GM21367 (cell line): Measurements from ENCODE around the gene TCERG1L.
"Not testable (repeated sequence)": the region's sequence is repeated elsewhere in the genome, so short reads cannot be mapped to it uniquely, and the experiment has no call there.

ENCODE experiments used
- ATAC-seq: cut with Tn5 transposase; IDR thresholded peaks from one replicate; pipeline ENCODE4 v1.9.1; 2021; ENCODE audit not compliant: unreplicated experiment

The TCERG1L gene

DNA sequence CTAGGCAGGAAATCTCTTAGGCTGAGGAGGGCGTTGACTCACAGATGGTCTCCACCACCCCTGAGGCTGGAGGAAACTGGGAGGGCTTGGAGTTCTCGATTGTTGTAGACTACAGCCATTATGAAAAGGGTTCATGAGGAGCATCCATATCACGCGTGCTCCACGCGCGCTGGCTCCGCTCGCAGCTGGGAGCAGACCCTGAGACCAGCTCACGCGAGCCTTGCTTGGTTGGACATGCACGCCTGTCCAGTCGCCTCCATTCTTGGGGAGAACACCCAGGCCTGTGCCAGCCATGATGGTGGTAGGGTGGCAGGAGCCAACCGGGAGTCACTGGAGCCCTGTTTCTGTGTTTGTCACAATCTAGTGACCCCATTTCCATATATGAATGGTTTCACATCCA lies 139.1 kb downstream of the TCERG1L start:
- no peak for ATAC-seq

DNA sequence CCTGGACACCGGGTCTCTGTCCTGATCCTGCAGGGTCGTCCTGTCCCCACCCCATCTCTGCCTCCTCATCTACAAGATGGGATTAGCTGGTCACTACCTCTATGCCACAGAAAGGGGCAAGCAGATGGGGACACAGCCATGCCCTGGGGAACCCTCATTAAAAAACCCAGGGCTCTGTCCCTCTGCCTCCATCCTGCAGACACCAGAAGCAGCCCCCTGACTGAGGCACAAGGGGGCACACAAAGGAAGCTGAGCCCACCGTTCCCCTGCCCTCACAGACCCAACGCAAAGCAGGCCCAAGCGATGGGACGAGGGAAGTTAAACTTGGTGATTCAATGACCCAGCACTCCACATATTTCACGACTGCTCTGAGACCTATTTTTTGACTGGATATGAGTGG lies 142.4 kb downstream of the TCERG1L start:
- ATAC-seq, result no peak

DNA sequence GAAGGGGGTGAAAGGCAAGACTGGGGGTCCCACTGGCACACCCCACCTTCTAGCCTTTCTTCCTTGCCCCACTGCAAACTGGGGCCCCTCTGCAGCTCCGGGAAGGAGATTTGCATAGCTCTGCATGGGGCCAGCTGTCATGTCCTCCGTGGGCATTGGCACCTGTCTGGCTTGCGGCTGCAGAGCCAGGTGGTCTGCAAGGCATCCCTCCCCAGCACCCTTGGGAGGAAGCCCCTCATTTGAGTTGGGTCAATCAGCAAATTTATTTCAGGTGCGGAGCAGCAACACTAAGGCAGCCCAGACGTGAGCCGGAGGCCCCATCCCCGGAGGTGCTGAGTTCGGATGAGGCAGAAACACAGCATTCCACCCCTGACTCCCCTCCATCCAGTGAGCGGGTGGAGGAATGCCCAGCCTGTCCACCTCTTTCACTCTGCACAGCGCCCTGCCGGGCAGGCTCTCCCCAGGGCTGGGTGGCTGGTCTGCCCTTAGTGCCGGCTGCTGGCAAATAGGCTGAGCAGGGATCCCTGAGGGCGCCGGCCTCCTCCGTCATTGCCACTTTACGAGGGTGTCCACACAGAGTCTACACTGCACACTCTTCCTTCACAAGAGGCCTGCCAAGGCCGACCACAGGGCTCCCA lies 143.2 kb downstream of the TCERG1L start:
- no peak for ATAC-seq

DNA sequence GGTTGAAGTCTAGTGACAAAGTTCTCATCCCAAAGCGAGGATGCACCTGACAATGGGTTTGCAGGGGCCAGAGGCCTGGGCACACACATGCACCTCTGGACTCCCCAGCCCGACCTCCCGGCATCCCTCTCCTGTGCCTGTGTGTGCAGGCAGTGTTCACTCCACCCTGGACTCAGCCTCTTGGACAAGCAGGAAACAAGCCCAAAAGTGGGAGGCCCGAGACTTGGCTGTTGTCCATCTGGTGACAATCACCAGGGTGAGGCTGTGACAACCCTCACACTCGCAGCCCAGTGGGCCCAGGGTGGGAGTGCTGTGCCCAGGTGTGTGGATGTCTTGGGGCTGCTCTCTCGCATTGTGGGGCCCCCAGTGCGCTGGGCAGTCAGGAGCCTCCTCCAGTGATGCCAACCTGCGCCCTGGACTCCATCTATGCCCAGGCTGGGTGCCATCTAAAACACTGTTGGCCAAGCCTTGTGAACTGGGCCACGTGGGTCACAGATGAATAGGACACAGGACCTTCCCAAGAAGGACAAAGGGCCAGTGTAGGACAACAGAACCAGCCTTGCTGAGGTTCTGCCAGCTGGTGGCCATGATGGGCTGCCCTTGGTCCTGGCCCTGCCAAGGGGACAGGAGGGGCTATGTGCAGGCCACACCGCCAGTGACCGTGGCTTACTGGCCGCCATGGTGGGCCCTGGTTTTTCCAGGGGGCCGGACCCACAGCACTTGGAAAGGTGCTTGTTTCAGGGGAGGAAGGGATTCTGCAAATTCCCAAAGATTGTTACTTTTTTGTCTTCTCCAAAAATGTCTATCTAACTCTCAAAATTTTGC lies 144.3 kb downstream of the TCERG1L start:
- ATAC-seq, result no peak

DNA sequence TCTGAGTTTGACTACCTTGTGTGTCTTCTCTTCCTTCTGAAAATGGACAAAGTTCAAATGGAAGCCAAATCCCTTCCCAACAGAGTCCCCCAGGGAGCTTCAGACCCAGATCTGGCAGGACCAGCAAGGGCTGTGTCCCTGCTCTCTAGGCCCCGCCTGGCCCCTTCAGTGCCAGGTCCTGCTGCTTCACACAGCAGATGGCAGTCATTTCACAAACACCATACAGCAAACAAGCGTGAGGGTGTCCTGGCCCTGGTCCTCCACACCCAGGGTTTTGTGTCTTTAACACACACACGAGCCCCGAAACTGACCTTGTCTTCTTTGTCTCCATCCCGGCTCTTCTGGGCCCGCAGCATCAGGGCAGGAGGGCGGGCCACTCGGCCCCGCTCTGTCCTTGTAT lies 145.0 kb downstream of the TCERG1L start:
- no peak for ATAC-seq

DNA sequence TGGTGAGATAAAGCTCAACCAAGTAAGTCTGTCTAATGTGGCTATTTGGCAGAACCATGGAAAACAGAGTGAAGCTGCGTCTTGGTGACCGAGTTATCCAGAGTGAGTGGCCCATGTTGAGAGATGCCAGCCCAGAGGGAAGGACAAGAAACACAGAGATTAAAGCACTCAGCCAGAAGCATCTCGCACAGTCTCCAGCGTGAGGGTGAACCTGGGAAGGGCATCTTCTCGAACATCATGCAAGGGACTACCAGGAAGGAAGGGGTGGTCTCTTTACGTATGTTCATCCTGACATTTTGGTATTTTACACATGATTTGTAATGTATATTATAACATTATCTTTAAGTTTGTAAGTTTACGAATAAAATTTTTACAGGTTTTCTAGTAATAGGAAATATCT lies 146.4 kb downstream of the TCERG1L start:
- ATAC-seq, result no peak

DNA sequence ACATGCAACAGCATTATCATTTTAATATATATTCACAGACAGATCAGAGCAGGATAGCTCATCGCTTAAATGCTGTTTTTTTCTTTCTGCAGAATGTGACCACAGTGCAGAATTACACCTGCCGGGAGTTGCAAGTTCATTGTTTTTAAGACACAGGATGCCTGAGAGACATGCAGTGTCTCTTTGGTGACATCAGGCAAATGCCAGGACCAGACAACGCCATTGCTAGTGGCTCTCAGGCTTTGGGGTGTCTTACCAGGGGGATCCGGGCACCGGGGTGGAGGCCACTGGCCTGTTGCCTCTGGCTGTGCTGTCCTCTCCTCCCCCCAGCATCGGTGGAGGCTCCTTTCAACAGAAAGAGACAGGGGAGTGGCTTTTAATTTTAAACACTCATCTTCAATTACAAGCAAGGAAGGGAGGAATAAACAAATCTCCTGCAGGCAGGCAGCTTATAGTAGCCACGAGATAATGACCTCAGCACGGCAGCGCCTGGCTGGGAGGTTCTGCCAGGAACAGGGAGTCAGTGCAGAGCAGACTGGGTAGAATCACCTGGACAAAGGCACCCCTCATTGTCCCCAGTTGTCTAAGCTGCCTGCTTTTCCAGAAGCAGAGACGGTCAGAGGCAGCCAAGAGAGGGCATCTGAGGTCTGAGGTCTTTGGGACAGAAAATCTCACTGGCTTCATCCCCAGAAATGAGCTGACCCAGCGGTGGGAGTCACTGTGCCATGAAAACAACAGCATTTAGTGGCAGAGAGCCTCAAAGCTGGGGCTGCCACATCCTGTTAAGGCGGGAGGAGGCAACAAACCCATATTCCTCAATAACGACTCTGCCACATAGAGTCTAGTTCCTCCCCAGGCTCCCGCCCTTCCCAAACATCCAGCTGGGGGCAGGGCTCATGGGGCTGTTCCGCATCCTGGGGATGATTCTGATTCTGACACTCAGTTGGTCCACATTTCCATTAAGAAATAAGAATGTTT lies 148.4 kb downstream of the TCERG1L start:
- no peak for ATAC-seq

DNA sequence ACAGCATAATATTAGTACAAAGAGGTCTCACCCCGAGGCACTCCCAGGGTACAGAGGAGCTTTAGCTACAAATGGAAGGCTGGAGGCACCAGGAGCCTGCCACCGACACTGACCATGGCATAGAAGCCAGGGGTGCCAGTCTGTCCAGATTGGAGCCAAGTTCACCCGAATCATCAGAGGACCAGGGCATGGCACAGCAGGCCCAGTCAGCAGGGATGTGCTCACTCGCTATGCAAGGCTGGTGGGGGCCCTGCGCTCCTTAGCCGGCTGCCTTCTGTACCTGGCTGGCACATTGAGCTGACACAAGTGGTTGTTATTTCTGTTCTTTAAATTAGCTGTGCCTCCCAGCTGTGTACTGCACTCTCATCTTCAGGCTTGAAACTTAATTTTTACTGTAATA lies 149.3 kb downstream of the TCERG1L start:
- no peak for ATAC-seq

DNA sequence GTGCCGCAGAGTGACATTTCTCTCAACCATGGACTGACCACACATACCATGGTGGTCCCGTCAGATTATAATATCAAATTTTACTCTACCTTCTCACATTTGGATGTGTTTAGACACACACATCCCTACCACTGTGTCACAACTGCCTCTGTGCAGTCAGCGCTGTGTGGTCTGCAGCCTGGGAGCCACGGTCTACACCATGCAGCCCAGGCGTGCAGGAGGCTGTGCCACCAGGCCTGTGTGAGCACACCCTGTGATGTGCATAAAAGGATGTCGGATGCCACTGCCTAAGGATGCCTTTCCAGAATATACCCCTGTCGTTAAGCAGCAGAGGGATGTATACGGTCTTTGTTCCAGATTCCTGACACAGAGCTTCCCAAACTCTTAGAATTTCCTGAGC lies 150.4 kb downstream of the TCERG1L start:
- no peak for ATAC-seq

DNA sequence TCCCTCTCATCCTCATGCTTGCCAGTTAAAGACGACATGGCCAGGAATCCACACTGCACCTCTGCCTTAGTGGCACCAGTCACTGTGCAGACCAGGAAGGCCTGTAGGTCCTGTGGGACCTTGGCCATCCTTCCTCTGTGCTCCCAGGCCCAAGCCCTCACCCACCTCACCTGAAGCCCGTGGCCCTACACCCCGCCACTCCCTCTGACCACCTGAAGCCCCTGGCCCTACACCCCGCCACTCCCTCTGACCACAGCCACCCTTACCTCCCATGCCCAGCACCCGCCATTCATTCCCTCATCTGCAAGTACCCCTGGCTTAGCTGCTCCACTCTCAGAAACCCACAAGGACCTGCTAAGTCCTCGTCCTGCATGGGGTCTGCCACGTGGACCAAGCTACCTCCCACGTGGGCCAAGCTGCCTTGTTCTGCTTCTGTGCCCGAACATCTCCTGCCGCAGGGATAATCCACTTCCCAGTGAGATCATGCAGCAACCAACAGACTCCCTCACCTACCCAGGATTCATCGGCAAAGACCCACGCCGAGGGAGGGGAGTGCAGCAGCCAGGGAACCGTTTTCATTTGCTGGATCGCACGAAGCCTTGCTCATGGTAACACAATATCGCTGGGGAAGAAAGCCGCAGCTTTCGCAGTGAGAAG lies 151.2 kb downstream of the TCERG1L start:
- no peak for ATAC-seq

DNA sequence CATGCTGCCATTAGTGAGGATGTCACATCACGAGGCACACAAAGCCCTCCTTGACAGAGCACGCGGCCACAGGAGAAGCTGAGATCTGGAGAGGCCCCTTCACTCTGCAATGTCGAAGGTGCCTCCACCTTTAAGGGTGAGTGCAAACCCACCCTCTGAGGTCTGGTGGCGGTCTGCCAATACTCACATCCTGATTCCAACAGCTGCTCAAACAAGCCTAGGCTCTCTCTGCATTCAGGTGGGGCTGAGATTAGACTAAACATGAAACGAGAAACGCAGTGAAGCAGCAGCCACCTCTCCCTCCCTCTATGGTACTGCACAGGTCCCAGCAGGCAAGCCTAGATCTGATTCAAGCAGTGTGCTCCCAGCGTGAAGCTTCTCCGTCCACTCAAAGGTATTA lies 151.8 kb downstream of the TCERG1L start:
- no peak for ATAC-seq

DNA sequence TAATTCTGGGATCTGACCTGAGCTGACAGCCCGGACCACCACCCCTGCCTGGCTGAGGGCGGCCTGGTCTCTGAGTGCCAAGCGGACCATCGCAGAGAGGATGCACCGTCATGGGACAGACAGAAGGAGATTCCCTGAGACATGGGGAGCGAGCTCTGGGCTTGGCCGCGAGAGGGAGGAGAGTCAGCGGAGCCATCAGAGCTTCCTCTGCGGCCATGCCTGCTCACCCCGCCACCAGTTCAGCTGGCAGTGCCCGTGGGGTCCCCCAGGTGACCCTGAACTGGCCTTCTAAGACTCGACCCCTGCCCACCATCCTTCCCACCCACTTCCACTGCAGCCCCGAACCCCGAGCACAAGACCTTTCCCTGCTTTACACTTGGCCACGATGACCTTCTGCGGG lies 152.8 kb downstream of the TCERG1L start:
- no peak for ATAC-seq

DNA sequence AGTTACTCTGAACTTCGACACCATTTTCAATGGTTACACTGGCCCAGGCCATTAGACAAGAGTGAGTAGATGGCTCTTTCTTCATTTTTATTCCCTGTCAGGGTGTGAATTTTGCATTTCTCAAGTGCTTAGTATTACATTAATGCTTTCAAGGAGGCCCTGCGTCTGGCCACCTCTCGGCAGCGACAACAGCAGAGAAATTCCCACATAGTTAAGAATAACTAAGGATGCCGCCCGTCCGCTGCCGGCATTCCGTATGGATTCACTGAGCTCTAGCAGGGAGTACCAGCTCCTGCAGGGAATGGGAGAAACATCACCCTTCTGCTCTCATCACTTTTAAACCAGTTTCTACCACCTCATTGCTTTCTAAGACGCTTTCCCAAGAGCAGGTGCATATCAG lies 153.6 kb downstream of the TCERG1L start:
- ATAC-seq, result no peak

DNA sequence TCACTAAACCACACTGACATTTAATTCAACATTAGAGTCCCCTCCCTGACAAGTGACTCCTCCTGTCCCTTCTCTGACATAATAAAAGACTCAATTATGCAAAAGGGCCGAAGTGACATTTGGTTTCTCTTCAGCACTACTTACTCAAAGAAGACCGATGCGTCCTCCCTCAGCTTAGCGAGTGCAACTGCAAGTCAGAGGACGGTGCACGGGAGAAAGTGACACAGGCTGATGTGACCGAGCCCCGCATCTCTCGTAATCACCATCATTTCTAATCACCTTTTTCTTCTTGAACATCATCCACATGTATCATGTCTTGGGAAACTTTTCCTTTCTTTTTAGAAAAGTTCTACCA lies 155.7 kb downstream of the TCERG1L start:
- ATAC-seq, result no peak

DNA sequence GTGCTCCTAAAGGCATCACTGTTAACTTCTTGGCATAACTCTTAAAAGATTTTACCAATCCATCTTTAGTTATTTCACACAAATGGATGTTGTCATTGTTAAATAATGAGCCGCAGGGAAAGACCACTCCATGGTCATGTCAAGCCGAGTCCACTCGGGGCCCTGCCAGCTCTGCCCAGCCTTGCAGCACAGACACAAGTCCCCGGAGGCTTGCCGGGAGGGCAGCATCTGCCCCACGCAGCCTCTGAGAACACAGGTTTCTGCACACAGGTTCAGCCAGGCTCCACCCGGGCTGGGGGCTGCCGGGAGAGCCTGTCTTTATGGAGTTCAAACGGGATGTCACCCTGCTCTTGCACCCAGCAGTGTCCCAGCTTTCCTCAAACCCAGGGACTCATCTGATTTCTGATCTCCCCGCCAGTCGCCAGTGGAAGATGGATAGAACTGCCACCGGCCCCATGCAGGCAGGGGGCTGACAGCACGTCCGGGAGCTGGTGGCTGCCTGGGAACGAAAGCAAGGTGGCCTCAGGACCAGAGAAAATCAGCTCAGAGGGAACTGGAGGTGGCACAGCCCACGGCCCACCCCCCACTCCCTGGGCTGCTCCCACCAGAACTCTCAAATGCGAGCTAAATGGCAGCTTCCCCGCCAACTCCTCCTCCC lies 156.2 kb downstream of the TCERG1L start:
- no peak for ATAC-seq

DNA sequence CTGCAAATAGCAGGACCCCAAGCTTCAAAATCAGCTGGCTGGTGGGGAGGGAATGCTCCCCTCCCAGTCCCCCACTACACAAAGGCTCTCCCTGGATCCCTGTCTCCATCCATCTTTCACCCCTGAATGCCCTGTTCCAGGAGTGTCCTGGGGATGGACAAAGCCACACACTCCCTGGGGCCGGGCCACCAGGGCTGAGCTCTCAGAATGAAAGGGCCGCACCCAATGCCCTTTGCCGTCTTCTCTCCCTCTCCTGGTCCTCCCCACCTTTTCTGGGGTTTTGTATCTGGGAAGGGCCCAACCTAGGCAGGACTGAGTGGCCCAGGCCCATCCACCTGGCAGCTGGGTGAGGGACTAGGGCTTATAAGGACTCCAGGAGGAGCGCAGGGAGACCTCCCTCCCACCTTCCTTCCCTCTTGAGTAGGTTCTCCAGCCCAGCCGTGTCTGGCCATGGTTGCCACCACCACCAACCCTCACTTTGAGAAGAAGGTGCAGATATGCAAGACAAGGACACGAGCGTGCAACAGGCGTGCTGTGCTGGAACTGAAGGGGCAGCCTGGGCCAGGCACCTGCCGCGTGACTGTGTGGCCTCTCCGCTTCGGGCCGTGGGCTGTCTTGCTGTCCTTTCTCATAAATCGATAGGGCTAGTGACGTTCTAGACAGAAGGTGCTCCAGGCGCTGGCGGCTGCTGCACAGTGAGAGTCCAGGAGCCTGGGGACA lies 157.1 kb downstream of the TCERG1L start:
- ATAC-seq, result no peak

DNA sequence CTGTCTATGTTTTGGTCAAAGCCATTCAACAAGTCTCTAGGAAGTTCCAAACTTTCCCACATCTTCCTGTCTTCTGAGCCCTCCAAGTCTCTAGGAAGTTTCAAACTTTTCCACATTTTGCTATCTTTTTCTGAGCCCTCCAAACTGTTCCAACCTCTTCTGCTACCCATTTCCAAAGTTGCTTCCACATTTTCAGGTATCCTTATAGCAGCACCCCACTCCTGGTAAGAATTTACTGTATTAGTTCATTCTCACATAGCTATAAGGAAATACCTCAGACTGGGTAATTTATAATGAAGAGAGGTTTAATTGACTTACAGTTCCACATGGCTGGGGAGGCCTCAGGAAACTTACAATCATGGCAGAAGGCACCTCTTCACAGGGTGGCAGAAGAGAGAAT lies 159.1 kb downstream of the TCERG1L start:
- ATAC-seq, result not testable (repeated sequence)

DNA sequence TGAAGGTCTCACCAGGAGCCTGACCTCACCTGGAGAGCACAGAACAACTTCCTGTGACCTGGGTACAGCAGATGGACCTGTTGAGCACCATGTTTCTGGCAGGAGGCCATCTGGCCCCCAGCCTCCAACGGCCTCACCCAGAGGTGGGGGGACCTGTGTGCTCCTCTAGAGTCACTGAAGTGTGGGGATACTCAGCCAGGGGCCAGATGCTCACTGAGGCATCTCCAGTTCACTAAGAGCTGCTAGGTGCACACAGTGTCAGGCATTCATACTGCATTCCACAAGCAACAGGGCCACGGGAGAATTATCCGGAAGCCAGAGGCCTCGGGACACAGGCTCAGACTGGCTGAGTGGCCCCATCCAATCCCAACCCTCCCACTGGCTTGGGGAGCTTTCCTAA lies 161.4 kb downstream of the TCERG1L start:
- no peak for ATAC-seq

DNA sequence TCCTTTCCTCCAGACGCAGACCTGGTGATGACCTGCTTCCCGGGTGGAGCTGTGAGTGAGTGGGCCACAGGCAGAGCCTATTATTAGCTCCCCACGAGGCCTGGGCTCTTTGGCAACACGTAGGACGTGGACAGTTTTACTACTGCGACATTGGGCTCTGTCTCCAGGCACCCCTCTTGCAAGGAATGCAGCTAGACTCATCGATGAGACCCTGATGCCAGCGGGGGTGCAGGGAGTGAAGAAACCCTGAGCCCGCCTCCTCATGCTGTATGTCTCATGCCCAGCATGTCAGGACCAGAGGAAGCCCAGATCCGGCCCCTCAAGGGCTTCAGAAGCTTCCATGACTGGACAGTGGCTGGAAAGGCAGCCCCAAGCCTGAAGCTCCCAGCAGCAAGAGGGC lies 161.9 kb downstream of the TCERG1L start:
- ATAC-seq, result no peak

DNA sequence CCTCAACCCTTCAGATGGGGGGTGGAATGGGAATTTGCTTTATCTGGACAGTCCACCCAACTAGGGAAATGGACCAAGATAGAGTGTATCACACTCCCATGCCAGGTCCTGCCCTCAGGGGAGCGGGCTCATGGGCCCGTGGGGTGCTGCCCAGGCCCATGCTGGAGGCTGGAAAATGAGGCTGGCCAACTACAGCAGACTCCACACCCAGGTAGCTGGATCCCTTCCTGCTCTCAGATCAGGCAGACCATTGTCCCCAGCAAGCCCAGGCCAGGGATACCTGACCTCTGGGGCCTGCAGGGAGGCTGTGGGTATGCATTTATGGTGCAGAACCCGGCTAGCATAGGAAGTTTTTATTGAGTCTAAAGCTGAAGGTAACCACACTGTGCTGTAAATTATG lies 162.4 kb downstream of the TCERG1L start:
- ATAC-seq, result no peak
